DMS53 (cell line): Measurements from ENCODE around the gene DSCAM.

Experiments
- DNase-seq: peaks from one replicate; lab custom pipeline; 2025; lab: John Stamatoyannopoulos, UW

Gene DSCAM

GRCh38 chr21:40531431-40532110 lies 315.4 kb downstream of the DSCAM start:
- no peak for DNase-seq

GRCh38 chr21:40531016-40531415 lies 315.9 kb downstream of the DSCAM start:
- DNase-seq, result no peak

GRCh38 chr21:40517646-40518045 lies 329.3 kb downstream of the DSCAM start:
- DNase-seq, result no peak

GRCh38 chr21:40516335-40516734 lies 330.6 kb downstream of the DSCAM start:
- DNase-seq, result peak; percentile 7

GRCh38 chr21:40512590-40512989 lies 334.4 kb downstream of the DSCAM start:
- peak; percentile 43 for DNase-seq

- peak; percentile 74 for DNase-seq
Observed at GRCh38 chr21:40507978-40508377, 339.0 kb downstream of the DSCAM start.

GRCh38 chr21:40505681-40506080 lies 341.3 kb downstream of the DSCAM start:
- no peak for DNase-seq

- DNase-seq, result no peak
Observed at GRCh38 chr21:40505244-40505643, 341.7 kb downstream of the DSCAM start.

GRCh38 chr21:40504825-40505224 lies 342.1 kb downstream of the DSCAM start:
- DNase-seq, result peak; percentile 14

GRCh38 chr21:40496116-40496515 lies 350.8 kb downstream of the DSCAM start:
- DNase-seq, result no peak

GRCh38 chr21:40490408-40490807 lies 356.6 kb downstream of the DSCAM start:
- DNase-seq, result no peak

GRCh38 chr21:40489001-40489400 lies 358.0 kb downstream of the DSCAM start:
- DNase-seq, result no peak

- no peak for DNase-seq
Observed at GRCh38 chr21:40481764-40482163, 365.2 kb downstream of the DSCAM start.

- no peak for DNase-seq
Observed at GRCh38 chr21:40474513-40474912, 372.4 kb downstream of the DSCAM start.

- DNase-seq, result no peak
Observed at GRCh38 chr21:40472013-40472412, 374.9 kb downstream of the DSCAM start.

GRCh38 chr21:40471103-40471502 lies 375.9 kb downstream of the DSCAM start:
- DNase-seq, result no peak

GRCh38 chr21:40466893-40467483 lies 380.0 kb downstream of the DSCAM start:
- DNase-seq, result peak; percentile 49

GRCh38 chr21:40465382-40465781 lies 381.6 kb downstream of the DSCAM start:
- DNase-seq, result no peak

- DNase-seq, result no peak
Observed at GRCh38 chr21:40463176-40463575, 383.8 kb downstream of the DSCAM start.

GRCh38 chr21:40461008-40461407 lies 385.9 kb downstream of the DSCAM start:
- no peak for DNase-seq

- no peak for DNase-seq
Observed at GRCh38 chr21:40457741-40458140, 389.2 kb downstream of the DSCAM start.

GRCh38 chr21:40454057-40454456 lies 392.9 kb downstream of the DSCAM start:
- DNase-seq, result no peak

- no peak for DNase-seq
Observed at GRCh38 chr21:40453183-40453582, 393.8 kb downstream of the DSCAM start.

- no peak for DNase-seq
Observed at GRCh38 chr21:40452548-40452947, 394.4 kb downstream of the DSCAM start.
